IMR-90 (cell line): Measurements from ENCODE around the gene ERC2.

Experiments
- ELK1 ChIP-seq: fragments of 150-350 bp; IDR thresholded peaks from 2 replicates; pipeline ENCODE4 v1.6.1; 2016; ENCODE audit warnings: low read depth, mild to moderate bottlenecking, low read length, moderate library complexity, borderline replicate concordance
- POLR2A ChIP-seq: IDR thresholded peaks from 2 replicates; pipeline ENCODE4 v1.6.1; 2012; ENCODE audit warnings: mild to moderate bottlenecking, low read depth, low read length
- RAD21 ChIP-seq: IDR thresholded peaks from 2 replicates; pipeline ENCODE4 v1.6.1; 2012; ENCODE audit warnings: low read length, improper control_type of control experiment
- RCOR1 ChIP-seq: IDR thresholded peaks from 2 replicates; pipeline ENCODE4 v1.6.1; 2012; ENCODE audit warnings: mild to moderate bottlenecking, low read length, improper control_type of control experiment; ENCODE audit not compliant: insufficient replicate concordance
- SMC3 ChIP-seq: fragments of 150-350 bp; IDR thresholded peaks from 2 replicates; pipeline ENCODE4 v1.6.1; 2016; ENCODE audit warnings: low read depth, mild to moderate bottlenecking, antibody characterized with exemption, low read length, moderate library complexity
- USF2 ChIP-seq: fragments of 150-350 bp; IDR thresholded peaks from 2 replicates; pipeline ENCODE4 v1.6.1; 2017; ENCODE audit warnings: mild to moderate bottlenecking, antibody characterized with exemption, low read length, low read depth
- TF ChIP-seq, protein P1 (sequence below): conservative IDR thresholded peaks from 2 replicates; pipeline ENCODE4 v1.5.1; 2012; ENCODE audit warnings: mild to moderate bottlenecking, low read depth, low read length, improper control_type of control experiment

- TF ChIP-seq SMC3 = no peak
- TF ChIP-seq, protein P1, sequence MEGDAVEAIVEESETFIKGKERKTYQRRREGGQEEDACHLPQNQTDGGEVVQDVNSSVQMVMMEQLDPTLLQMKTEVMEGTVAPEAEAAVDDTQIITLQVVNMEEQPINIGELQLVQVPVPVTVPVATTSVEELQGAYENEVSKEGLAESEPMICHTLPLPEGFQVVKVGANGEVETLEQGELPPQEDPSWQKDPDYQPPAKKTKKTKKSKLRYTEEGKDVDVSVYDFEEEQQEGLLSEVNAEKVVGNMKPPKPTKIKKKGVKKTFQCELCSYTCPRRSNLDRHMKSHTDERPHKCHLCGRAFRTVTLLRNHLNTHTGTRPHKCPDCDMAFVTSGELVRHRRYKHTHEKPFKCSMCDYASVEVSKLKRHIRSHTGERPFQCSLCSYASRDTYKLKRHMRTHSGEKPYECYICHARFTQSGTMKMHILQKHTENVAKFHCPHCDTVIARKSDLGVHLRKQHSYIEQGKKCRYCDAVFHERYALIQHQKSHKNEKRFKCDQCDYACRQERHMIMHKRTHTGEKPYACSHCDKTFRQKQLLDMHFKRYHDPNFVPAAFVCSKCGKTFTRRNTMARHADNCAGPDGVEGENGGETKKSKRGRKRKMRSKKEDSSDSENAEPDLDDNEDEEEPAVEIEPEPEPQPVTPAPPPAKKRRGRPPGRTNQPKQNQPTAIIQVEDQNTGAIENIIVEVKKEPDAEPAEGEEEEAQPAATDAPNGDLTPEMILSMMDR = no peak
- no peak for TF ChIP-seq RCOR1
- no peak for TF ChIP-seq RAD21
- no peak for TF ChIP-seq ELK1
- no peak for TF ChIP-seq USF2
- no peak for TF ChIP-seq POLR2A
These were observed 702.2 kb downstream of the ERC2 start for GRCh38 chr3:55765906-55766701.
